ENCODE measurements around the gene MEAK7. TPM values are rescaled to one million over a fixed set of nuclear protein-coding genes. Genes with fewer than 3 reads are reported as not detected.
"Not testable (repeated sequence)": the region's sequence is repeated elsewhere in the genome, so short reads cannot be mapped to it uniquely, and the experiment has no call there.

Gene MEAK7
- polyA plus RNA-seq, 3 donors, result 2.5 to 5.0 (median 4.7) TPM

DNA sequence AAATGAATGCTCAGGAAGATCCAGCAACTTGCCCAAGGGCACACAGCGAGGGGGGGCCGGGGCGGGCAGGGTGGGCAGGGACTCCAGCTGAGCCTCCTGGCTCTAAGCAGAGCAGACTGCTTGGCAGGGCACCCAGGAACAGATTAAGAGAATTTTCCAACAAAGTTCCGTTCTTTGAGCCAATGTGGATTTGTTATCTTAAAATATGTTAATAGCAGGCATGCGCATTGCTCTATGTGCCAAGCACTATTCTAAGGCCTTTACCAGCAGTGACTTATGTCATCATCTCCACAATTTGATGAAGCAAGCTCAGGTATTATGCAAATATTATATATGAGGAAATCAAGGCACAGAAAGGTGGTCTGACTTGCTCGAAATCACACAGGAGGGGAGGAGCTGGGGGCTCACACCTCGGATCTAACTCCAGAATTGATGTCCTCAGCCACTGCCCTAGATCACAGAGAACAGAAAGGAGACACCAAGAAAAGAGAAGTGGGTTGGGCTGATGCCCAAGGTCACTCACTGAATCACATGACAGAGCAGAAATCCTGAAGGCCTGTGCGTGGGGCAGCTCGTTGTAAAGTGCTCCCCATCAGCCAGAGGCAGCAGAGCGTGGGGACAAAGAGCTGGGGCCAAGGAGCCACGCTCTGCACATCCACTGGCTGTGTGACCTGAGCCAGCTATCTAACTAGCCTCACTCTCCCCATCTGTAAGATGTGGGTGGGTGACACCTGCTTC, 23.2 kb upstream of the MEAK7 start:
- Histone ChIP-seq H3K9ac (ENCODE audit: insufficient read depth, low read length, poor library complexity, severe bottlenecking) (no peak overlapping the region), H3K4me1 (ENCODE audit: control insufficient read depth in 1 of 2, insufficient read depth in 2 of 2, low read length in 2 of 2) (peaks cover 34 to 38% of the 10 kb centered on the region in 2 donors), H3K4me3 (replicated peaks in 1 of 3; ENCODE audit: low read depth in 2 of 3, low read length in 3 of 3) (no peak overlapping the region), H2AFZ (ENCODE audit: insufficient read depth, low read depth, low read length, poor library complexity, severe bottlenecking) (no peak overlapping the region), H3K79me2 (ENCODE audit: insufficient read depth, low read length) (no peaks in the 10 kb centered on the region), H3K4me2 (replicated peaks; ENCODE audit: extremely low read depth, low read length, poor library complexity, severe bottlenecking) (peak overlapping the region; percentile 15), H4K20me1 (ENCODE audit: insufficient read depth, low read length) (peaks cover 4% of the 10 kb centered on the region), H3K36me3 (replicated peaks in 1 of 2; ENCODE audit: control insufficient read depth in 1 of 2, insufficient read depth in 2 of 2, low read length in 2 of 2) (no peaks in the 10 kb centered on the region), H3K27me3 (ENCODE audit: control insufficient read depth in 2 of 2, insufficient read depth in 2 of 2, low read length in 2 of 2) (no peaks in the 10 kb centered on the region), H3K27ac (ENCODE audit: low read depth in 1 of 2, low read length in 2 of 2) (peak overlapping the region; percentile 7 to 37), H3K9me3 (replicated peaks in 1 of 2; ENCODE audit: control insufficient read depth in 1 of 2, insufficient read depth in 1 of 2, low read length in 2 of 2) (peaks cover 4 to 10% of the 10 kb centered on the region in 2 donors)
- intact Hi-C loops (cut with micrococcal nuclease), result no loop called here
- peak overlapping the region; percentile 48 to 91 (median 80) for H3K27ac Mint-ChIP-seq
- peaks cover 0 to 12% (median 6%) of the 10 kb centered on the region in 3 donors for H3K27me3 Mint-ChIP-seq (ENCODE audit: low read depth in 3 of 3)
- H3K9me3 Mint-ChIP-seq, result peaks cover 9 to 16% (median 11%) of the 10 kb centered on the region in 7 donors
- peaks cover 3 to 13% of the 10 kb centered on the region in 2 donors for H3K36me3 Mint-ChIP-seq
- 33% methylated on average over 3 of the region's 11 CpGs for WGBS (ENCODE audit: insufficient coverage)
- TF ChIP-seq, protein P1, sequence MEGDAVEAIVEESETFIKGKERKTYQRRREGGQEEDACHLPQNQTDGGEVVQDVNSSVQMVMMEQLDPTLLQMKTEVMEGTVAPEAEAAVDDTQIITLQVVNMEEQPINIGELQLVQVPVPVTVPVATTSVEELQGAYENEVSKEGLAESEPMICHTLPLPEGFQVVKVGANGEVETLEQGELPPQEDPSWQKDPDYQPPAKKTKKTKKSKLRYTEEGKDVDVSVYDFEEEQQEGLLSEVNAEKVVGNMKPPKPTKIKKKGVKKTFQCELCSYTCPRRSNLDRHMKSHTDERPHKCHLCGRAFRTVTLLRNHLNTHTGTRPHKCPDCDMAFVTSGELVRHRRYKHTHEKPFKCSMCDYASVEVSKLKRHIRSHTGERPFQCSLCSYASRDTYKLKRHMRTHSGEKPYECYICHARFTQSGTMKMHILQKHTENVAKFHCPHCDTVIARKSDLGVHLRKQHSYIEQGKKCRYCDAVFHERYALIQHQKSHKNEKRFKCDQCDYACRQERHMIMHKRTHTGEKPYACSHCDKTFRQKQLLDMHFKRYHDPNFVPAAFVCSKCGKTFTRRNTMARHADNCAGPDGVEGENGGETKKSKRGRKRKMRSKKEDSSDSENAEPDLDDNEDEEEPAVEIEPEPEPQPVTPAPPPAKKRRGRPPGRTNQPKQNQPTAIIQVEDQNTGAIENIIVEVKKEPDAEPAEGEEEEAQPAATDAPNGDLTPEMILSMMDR (IDR thresholded peaks at IDR 0.05), result no peak
- peaks cover 36% of the 10 kb centered on the region for H3K4me1 Mint-ChIP-seq
- peak; percentile 51 to 74 (median 71) for DNase-seq
- H3K4me3 Mint-ChIP-seq, result peak overlapping the region in 1 of 2 donors; percentile 57

- Histone ChIP-seq H3K4me3 (replicated peaks in 1 of 3; ENCODE audit: low read depth in 2 of 3, low read length in 3 of 3) (no peak overlapping the region), H3K9me3 (replicated peaks in 1 of 2; ENCODE audit: control insufficient read depth in 1 of 2, insufficient read depth in 1 of 2, low read length in 2 of 2) (peaks cover 4 to 10% of the 10 kb centered on the region in 2 donors), H3K4me1 (ENCODE audit: control insufficient read depth in 1 of 2, insufficient read depth in 2 of 2, low read length in 2 of 2) (peaks cover 27 to 31% of the 10 kb centered on the region in 2 donors), H2AFZ (ENCODE audit: insufficient read depth, low read depth, low read length, poor library complexity, severe bottlenecking) (no peak overlapping the region), H3K27me3 (ENCODE audit: control insufficient read depth in 2 of 2, insufficient read depth in 2 of 2, low read length in 2 of 2) (no peaks in the 10 kb centered on the region), H4K20me1 (ENCODE audit: insufficient read depth, low read length) (peaks cover 4% of the 10 kb centered on the region), H3K27ac (ENCODE audit: low read depth in 1 of 2, low read length in 2 of 2) (no peak overlapping the region), H3K4me2 (replicated peaks; ENCODE audit: extremely low read depth, low read length, poor library complexity, severe bottlenecking) (no peak overlapping the region), H3K36me3 (replicated peaks in 1 of 2; ENCODE audit: control insufficient read depth in 1 of 2, insufficient read depth in 2 of 2, low read length in 2 of 2) (no peaks in the 10 kb centered on the region), H3K9ac (ENCODE audit: insufficient read depth, low read length, poor library complexity, severe bottlenecking) (no peak overlapping the region), H3K79me2 (ENCODE audit: insufficient read depth, low read length) (no peaks in the 10 kb centered on the region)
- Mint-ChIP-seq H3K9me3 (peaks cover 9 to 16% (median 11%) of the 10 kb centered on the region in 7 donors), H3K36me3 (peaks cover 3 to 11% of the 10 kb centered on the region in 2 donors), H3K27ac (peak overlapping the region in 4 of 7 donors; percentile 32 to 57 (median 51)), H3K4me3 (peak overlapping the region in 1 of 2 donors; percentile 57), H3K4me1 (peaks cover 29% of the 10 kb centered on the region), H3K27me3 (ENCODE audit: low read depth in 3 of 3) (peaks cover 2 to 6% (median 5%) of the 10 kb centered on the region in 3 donors)
- whole genome bisulfite sequencing (ENCODE audit: insufficient coverage), result 50% methylated on average over 23 of the region's 29 CpGs
- intact Hi-C loops (cut with micrococcal nuclease), result no loop called here
- TF ChIP-seq, protein P1 (IDR thresholded peaks at IDR 0.05), result no peak
- DNase-seq, result no peak
Measured at GRCh38 chr16:84526794-84527531, 22.5 kb upstream of the MEAK7 start.

GRCh38 chr16:84524941-84525581, 20.6 kb upstream of the MEAK7 start:
- H3K27me3 Mint-ChIP-seq (ENCODE audit: low read depth in 3 of 3), result peaks cover 3 to 10% (median 5%) of the 10 kb centered on the region in 3 donors
- intact Hi-C loops (cut with micrococcal nuclease), result loop anchor here in 1 of 2 donors (5.0 kb wide), 1 partner anchor 37 kb away; no protein-coding TSS in a partner anchor
- H3K4me2 ChIP-seq (replicated peaks; ENCODE audit: extremely low read depth, low read length, poor library complexity, severe bottlenecking); DNase-seq; H3K27me3 ChIP-seq (ENCODE audit: control insufficient read depth in 2 of 2, insufficient read depth in 2 of 2, low read length in 2 of 2); H3K4me3 ChIP-seq (replicated peaks in 1 of 3; ENCODE audit: low read depth in 2 of 3, low read length in 3 of 3); H3K36me3 ChIP-seq (replicated peaks in 1 of 2; ENCODE audit: control insufficient read depth in 1 of 2, insufficient read depth in 2 of 2, low read length in 2 of 2); H3K9me3 ChIP-seq (replicated peaks in 1 of 2; ENCODE audit: control insufficient read depth in 1 of 2, insufficient read depth in 1 of 2, low read length in 2 of 2); H2AFZ ChIP-seq (ENCODE audit: insufficient read depth, low read depth, low read length, poor library complexity, severe bottlenecking); H3K9ac ChIP-seq (ENCODE audit: insufficient read depth, low read length, poor library complexity, severe bottlenecking); H4K20me1 ChIP-seq (ENCODE audit: insufficient read depth, low read length); H3K4me3 Mint-ChIP-seq; H3K27ac ChIP-seq (ENCODE audit: low read depth in 1 of 2, low read length in 2 of 2); H3K79me2 ChIP-seq (ENCODE audit: insufficient read depth, low read length); H3K27ac Mint-ChIP-seq; H3K36me3 Mint-ChIP-seq: not testable (repeated sequence)
- 96% methylated on average over 7 of the region's 21 CpGs for WGBS (ENCODE audit: insufficient coverage)
- peaks cover 27 to 31% of the 10 kb centered on the region in 2 donors for H3K4me1 ChIP-seq (ENCODE audit: control insufficient read depth in 1 of 2, insufficient read depth in 2 of 2, low read length in 2 of 2)
- H3K9me3 Mint-ChIP-seq, result peaks cover 6 to 12% (median 10%) of the 10 kb centered on the region in 7 donors
- peaks cover 29% of the 10 kb centered on the region for H3K4me1 Mint-ChIP-seq
